ENCODE results near the gene EFEMP1.

DNA sequence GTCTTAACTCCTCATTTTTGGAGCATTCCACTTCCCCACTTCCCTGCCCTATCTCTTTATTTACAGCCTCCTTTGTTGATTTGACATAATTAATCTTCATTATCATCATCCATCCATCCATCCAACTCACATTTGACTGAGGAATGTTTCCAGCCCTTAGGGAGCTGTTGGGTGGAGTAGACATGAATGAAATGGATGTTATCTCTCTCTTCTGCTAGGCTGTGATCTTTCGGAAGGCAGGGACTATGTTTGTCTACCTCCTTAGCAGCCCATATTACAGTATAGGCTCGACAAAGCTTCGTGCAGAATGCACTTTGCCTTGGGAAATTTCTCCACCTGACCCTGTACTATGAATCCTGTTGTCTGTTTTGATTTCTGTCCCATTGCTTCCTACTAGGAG lies 7.7 kb upstream of the EFEMP1 start:
- TF ChIP-seq, protein P1, sequence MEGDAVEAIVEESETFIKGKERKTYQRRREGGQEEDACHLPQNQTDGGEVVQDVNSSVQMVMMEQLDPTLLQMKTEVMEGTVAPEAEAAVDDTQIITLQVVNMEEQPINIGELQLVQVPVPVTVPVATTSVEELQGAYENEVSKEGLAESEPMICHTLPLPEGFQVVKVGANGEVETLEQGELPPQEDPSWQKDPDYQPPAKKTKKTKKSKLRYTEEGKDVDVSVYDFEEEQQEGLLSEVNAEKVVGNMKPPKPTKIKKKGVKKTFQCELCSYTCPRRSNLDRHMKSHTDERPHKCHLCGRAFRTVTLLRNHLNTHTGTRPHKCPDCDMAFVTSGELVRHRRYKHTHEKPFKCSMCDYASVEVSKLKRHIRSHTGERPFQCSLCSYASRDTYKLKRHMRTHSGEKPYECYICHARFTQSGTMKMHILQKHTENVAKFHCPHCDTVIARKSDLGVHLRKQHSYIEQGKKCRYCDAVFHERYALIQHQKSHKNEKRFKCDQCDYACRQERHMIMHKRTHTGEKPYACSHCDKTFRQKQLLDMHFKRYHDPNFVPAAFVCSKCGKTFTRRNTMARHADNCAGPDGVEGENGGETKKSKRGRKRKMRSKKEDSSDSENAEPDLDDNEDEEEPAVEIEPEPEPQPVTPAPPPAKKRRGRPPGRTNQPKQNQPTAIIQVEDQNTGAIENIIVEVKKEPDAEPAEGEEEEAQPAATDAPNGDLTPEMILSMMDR (IDR thresholded peaks at IDR 0.05): no peak
- no peak for TF ChIP-seq POLR2A (IDR thresholded peaks at IDR 0.05)

Measured in prostate gland (tissue), 2 donors.